ENCODE data around the gene PHLPP2.

The PHLPP2 gene

GRCh38 chr16:71673582-71673973 lies 50.9 kb downstream of the PHLPP2 start:
- H3K27ac ChIP-seq (ENCODE audit: low read depth, low read length, poor library complexity, severe bottlenecking), result no peak overlapping the region
- H3K9me2 ChIP-seq (ENCODE audit: low read depth, low read length), result no peaks in the 10 kb centered on the region
- H3K9ac ChIP-seq (ENCODE audit: low read length), result no peak overlapping the region
- H3K4me3 ChIP-seq (ENCODE audit: low read depth, low read length, poor library complexity, severe bottlenecking), result no peak overlapping the region
- no peaks in the 10 kb centered on the region for H4K20me1 ChIP-seq (ENCODE audit: insufficient read depth, low read length)
- H2AFZ ChIP-seq (ENCODE audit: low read length), result no peak overlapping the region
- H3K4me2 ChIP-seq (ENCODE audit: low read length), result no peak overlapping the region
- no peaks in the 10 kb centered on the region for H3K27me3 ChIP-seq (ENCODE audit: insufficient read depth, low read length)
- no peaks in the 10 kb centered on the region for H3F3A ChIP-seq (ENCODE audit: insufficient read depth, low read length)
- TF ChIP-seq EZH2 (IDR thresholded peaks at IDR 0.05; ENCODE audit: borderline replicate concordance, low read length), result no peak
- TF ChIP-seq CTCF (IDR thresholded peaks at IDR 0.05; ENCODE audit: low read length), result no peak
- H3K9me3 ChIP-seq (ENCODE audit: low read length), result no peaks in the 10 kb centered on the region
- no peaks in the 10 kb centered on the region for H3K79me2 ChIP-seq (ENCODE audit: insufficient read depth, low read length)
- H3K4me1 ChIP-seq (ENCODE audit: insufficient read depth, low read length, severe bottlenecking), result no peaks in the 10 kb centered on the region
- peaks cover 64% of the 10 kb centered on the region for H3K36me3 ChIP-seq (ENCODE audit: insufficient read depth, low read length)

- H3K4me2 ChIP-seq (ENCODE audit: low read length), result no peak overlapping the region
- H4K20me1 ChIP-seq (ENCODE audit: insufficient read depth, low read length), result no peaks in the 10 kb centered on the region
- H3K36me3 ChIP-seq (ENCODE audit: insufficient read depth, low read length), result peaks cover 60% of the 10 kb centered on the region
- H3K9me3 ChIP-seq (ENCODE audit: low read length), result no peaks in the 10 kb centered on the region
- no peaks in the 10 kb centered on the region for H3F3A ChIP-seq (ENCODE audit: insufficient read depth, low read length)
- no peaks in the 10 kb centered on the region for H3K4me1 ChIP-seq (ENCODE audit: insufficient read depth, low read length, severe bottlenecking)
- no peak overlapping the region for H2AFZ ChIP-seq (ENCODE audit: low read length)
- no peak overlapping the region for H3K9ac ChIP-seq (ENCODE audit: low read length)
- H3K27ac ChIP-seq (ENCODE audit: low read depth, low read length, poor library complexity, severe bottlenecking), result no peak overlapping the region
- H3K79me2 ChIP-seq (ENCODE audit: insufficient read depth, low read length), result no peaks in the 10 kb centered on the region
- H3K27me3 ChIP-seq (ENCODE audit: insufficient read depth, low read length), result no peaks in the 10 kb centered on the region
- no peak overlapping the region for H3K4me3 ChIP-seq (ENCODE audit: low read depth, low read length, poor library complexity, severe bottlenecking)
- no peaks in the 10 kb centered on the region for H3K9me2 ChIP-seq (ENCODE audit: low read depth, low read length)
- no peak for TF ChIP-seq CTCF (IDR thresholded peaks at IDR 0.05; ENCODE audit: low read length)
- TF ChIP-seq EZH2 (IDR thresholded peaks at IDR 0.05; ENCODE audit: borderline replicate concordance, low read length), result no peak
These were observed 51.5 kb downstream of the PHLPP2 start for GRCh38 chr16:71672803-71673581.

- Histone ChIP-seq H3F3A (ENCODE audit: insufficient read depth, low read length) (no peaks in the 10 kb centered on the region), H3K9me2 (ENCODE audit: low read depth, low read length) (no peaks in the 10 kb centered on the region), H3K79me2 (ENCODE audit: insufficient read depth, low read length) (no peaks in the 10 kb centered on the region), H3K4me2 (ENCODE audit: low read length) (no peak overlapping the region), H3K9me3 (ENCODE audit: low read length) (no peaks in the 10 kb centered on the region), H3K4me3 (ENCODE audit: low read depth, low read length, poor library complexity, severe bottlenecking) (no peak overlapping the region), H3K27ac (ENCODE audit: low read depth, low read length, poor library complexity, severe bottlenecking) (no peak overlapping the region), H3K9ac (ENCODE audit: low read length) (no peak overlapping the region), H3K27me3 (ENCODE audit: insufficient read depth, low read length) (no peaks in the 10 kb centered on the region), H3K4me1 (ENCODE audit: insufficient read depth, low read length, severe bottlenecking) (no peaks in the 10 kb centered on the region), H2AFZ (ENCODE audit: low read length) (no peak overlapping the region), H3K36me3 (ENCODE audit: insufficient read depth, low read length) (peaks cover 62% of the 10 kb centered on the region), H4K20me1 (ENCODE audit: insufficient read depth, low read length) (no peaks in the 10 kb centered on the region)
- TF ChIP-seq EZH2 (IDR thresholded peaks at IDR 0.05; ENCODE audit: borderline replicate concordance, low read length) (no peak), CTCF (IDR thresholded peaks at IDR 0.05; ENCODE audit: low read length) (no peak)
These were observed 52.4 kb downstream of the PHLPP2 start for GRCh38 chr16:71672125-71672524.

Data from OCI-LY1 (cell line).